CD14-positive monocyte (primary cell): ENCODE measurements around the gene CTAG2. TPM values are rescaled to one million over a fixed set of nuclear protein-coding genes. Genes with fewer than 3 reads are reported as not detected.

Experiments
- DNase-seq, 3 donors: peaks; one replicate each; pipeline ENCODE4 v3.0.0-alpha.2; 2011 to 2022
- H2AFZ ChIP-seq: 2 replicates; pipeline ENCODE4 v1.6.0; 2012; ENCODE audit warnings: mild to moderate bottlenecking, low read depth, low read length, inconsistent platforms; ENCODE audit not compliant: insufficient read depth, poor library complexity, severe bottlenecking
- H3K27ac ChIP-seq, 2 donors: 1 replicate in 1 of 2; 2 replicates in 1 of 2; pipeline ENCODE4 v1.5.1; 2012 to 2013; ENCODE audit warnings: low read length in 2 of 2, control low read depth in 1 of 2, inconsistent platforms in 1 of 2, low read depth in 1 of 2, mild to moderate bottlenecking in 1 of 2
- H3K27me3 ChIP-seq, 2 donors: one replicate each; pipeline versions ENCODE4 v1.6.0 to v1.6.1; 2011 to 2013; ENCODE audit warnings: low read length in 2 of 2; ENCODE audit not compliant: control insufficient read depth in 2 of 2, insufficient read depth in 2 of 2
- H3K36me3 ChIP-seq, 2 donors: replicated peaks in 1 of 2; 1 replicate in 1 of 2; 2 replicates in 1 of 2; pipeline versions ENCODE4 v1.5.1 to v1.6.1; 2012 to 2013; ENCODE audit warnings: low read length in 2 of 2, control low read depth in 1 of 2, inconsistent platforms in 1 of 2, mild to moderate bottlenecking in 1 of 2; ENCODE audit not compliant: insufficient read depth in 2 of 2, control insufficient read depth in 1 of 2
- H3K4me1 ChIP-seq, 2 donors: 1 replicate in 1 of 2; 2 replicates in 1 of 2; pipeline versions ENCODE4 v1.5.1 to v1.6.1; 2012 to 2013; ENCODE audit warnings: low read length in 2 of 2, control low read depth in 1 of 2, inconsistent platforms in 1 of 2, mild to moderate bottlenecking in 1 of 2, moderate library complexity in 1 of 2; ENCODE audit not compliant: insufficient read depth in 2 of 2, control insufficient read depth in 1 of 2
- H3K4me2 ChIP-seq: replicated peaks from 2 replicates; pipeline ENCODE3; 2012; ENCODE audit warnings: low read length, moderate library complexity, mild to moderate bottlenecking; ENCODE audit not compliant: poor library complexity, severe bottlenecking; ENCODE audit errors: extremely low read depth
- H3K4me3 ChIP-seq, 3 experiments: fragments of 200-600 bp in 1 of 3; sonication (generic) in 1 of 3; replicated peaks in 1 of 3; 1 replicate in 2 of 3; 2 replicates in 1 of 3; pipeline ENCODE4 v1.5.1; 2011 to 2013; ENCODE audit warnings: low read length in 3 of 3, mild to moderate bottlenecking in 3 of 3, control low read depth in 2 of 3, low read depth in 2 of 3, inconsistent platforms in 1 of 3, moderate library complexity in 1 of 3
- H3K79me2 ChIP-seq: 2 replicates; pipeline ENCODE4 v1.6.0; 2012; ENCODE audit warnings: mild to moderate bottlenecking, control low read depth, inconsistent platforms, low read length, moderate library complexity; ENCODE audit not compliant: insufficient read depth
- H3K9ac ChIP-seq: 2 replicates; pipeline ENCODE4 v1.6.0; 2017; ENCODE audit warnings: low read length, mild to moderate bottlenecking; ENCODE audit not compliant: insufficient read depth, poor library complexity, severe bottlenecking
- H3K9me3 ChIP-seq, 2 donors: replicated peaks in 1 of 2; 1 replicate in 1 of 2; 2 replicates in 1 of 2; pipeline versions ENCODE4 v1.5.1 to v1.6.1; 2012 to 2013; ENCODE audit warnings: low read length in 2 of 2, control low read depth in 1 of 2; ENCODE audit not compliant: control insufficient read depth in 1 of 2, insufficient read depth in 1 of 2
- H4K20me1 ChIP-seq: 2 replicates; pipeline ENCODE4 v1.6.0; 2012; ENCODE audit warnings: mild to moderate bottlenecking, low read length, control low read depth, moderate library complexity; ENCODE audit not compliant: insufficient read depth
- H3K27ac Mint-ChIP-seq, 7 donors: one replicate each; pipeline ENCODE4 v1.8.0; 2020; ENCODE audit warnings: mild to moderate bottlenecking in 7 of 7, mixed read lengths in 7 of 7, moderate library complexity in 6 of 7, inconsistent platforms in 2 of 7
- H3K27me3 Mint-ChIP-seq, 3 donors: one replicate each; pipeline ENCODE4 v1.8.0; 2021 to 2022; ENCODE audit warnings: low read depth in 3 of 3, mild to moderate bottlenecking in 3 of 3, mixed read lengths in 3 of 3, moderate library complexity in 3 of 3, inconsistent platforms in 1 of 3
- H3K36me3 Mint-ChIP-seq, 2 donors: one replicate each; pipeline ENCODE4 v1.8.0; 2020; ENCODE audit warnings: mixed read lengths in 2 of 2, inconsistent platforms in 1 of 2, mild to moderate bottlenecking in 1 of 2
- H3K4me1 Mint-ChIP-seq: one replicate; pipeline ENCODE4 v1.8.0; 2020; ENCODE audit warnings: mild to moderate bottlenecking, mixed read lengths
- H3K4me3 Mint-ChIP-seq, 2 donors: one replicate each; pipeline ENCODE4 v1.8.0; 2020; ENCODE audit warnings: mild to moderate bottlenecking in 2 of 2, mixed read lengths in 2 of 2, moderate library complexity in 1 of 2
- H3K9me3 Mint-ChIP-seq, 7 donors: one replicate each; pipeline ENCODE4 v1.8.0; 2020 to 2022; ENCODE audit warnings: mixed read lengths in 7 of 7, mild to moderate bottlenecking in 6 of 7, moderate library complexity in 6 of 7, inconsistent platforms in 2 of 7
- CTCF ChIP-seq: fragments of 200-600 bp; IDR thresholded peaks from one replicate; pipeline ENCODE4 v1.8.0; 2022; ENCODE audit warnings: antibody characterized with exemption, mild to moderate bottlenecking
- WGBS: methylation state at CpG from one replicate; pipeline ENCODE4 v1.1.5; 2013; ENCODE audit warnings: missing lambda C conversion rate; ENCODE audit not compliant: insufficient coverage; 5-methylcytosine and 5-hydroxymethylcytosine counted together
- intact Hi-C, 2 donors: fragments of 100-400 bp; cut with micrococcal nuclease; formaldehyde crosslinking; loops; one replicate each; pipeline versions ENCODE4 v1.15.0 to v1.15.1; 2023
- polyA plus RNA-seq, 3 donors: library from polyadenylated mRNA; depleted of rRNA in 1 of 3; unstranded in 2 of 3; stranded (reverse) in 1 of 3; fragments of 300-500 nt in 2 of 3; fragments of >200 nt in 1 of 3; fragmentation: Illumina TruSeq in 2 of 3; gene quantifications; 1 replicate in 2 of 3; 2 replicates in 1 of 3; pipeline ENCODE4 v1.2.3, GENCODE V29; 2012 to 2021

Gene CTAG2
- polyA plus RNA-seq, 3 donors, result not detected

GRCh38 chrX:154660541-154660940, 7.2 kb upstream of the CTAG2 start:
- Histone ChIP-seq H3K4me3 (no peak overlapping the region), H3K27ac (no peak overlapping the region), H3K36me3 (no peaks in the 10 kb centered on the region), H3K9me3 (peaks cover 7 to 17% of the 10 kb centered on the region in 2 donors), H3K4me1 (peaks cover 3% of the 10 kb centered on the region in 2 donors), H4K20me1 (no peaks in the 10 kb centered on the region), H3K79me2 (no peaks in the 10 kb centered on the region), H2AFZ (no peak overlapping the region), H3K4me2 (no peak overlapping the region), H3K27me3 (no peaks in the 10 kb centered on the region), H3K9ac (no peak overlapping the region)
- H3K27me3 Mint-ChIP-seq, result peaks cover 1 to 5% (median 2%) of the 10 kb centered on the region in 3 donors
- no peak overlapping the region for H3K27ac Mint-ChIP-seq
- H3K36me3 Mint-ChIP-seq, result no peaks in the 10 kb centered on the region
- H3K9me3 Mint-ChIP-seq, result peaks cover 18 to 38% (median 23%) of the 10 kb centered on the region in 7 donors
- no peak overlapping the region for H3K4me3 Mint-ChIP-seq
- H3K4me1 Mint-ChIP-seq, result peaks cover 10% of the 10 kb centered on the region
- WGBS, result no CpG with 5 or more reads among the region's 6 CpGs
- TF ChIP-seq CTCF, result no peak
- no peak for DNase-seq
- intact Hi-C loops, result no loop called here

GRCh38 chrX:154658957-154659356, 5.6 kb upstream of the CTAG2 start:
- no peak overlapping the region for H3K27ac Mint-ChIP-seq
- Histone ChIP-seq H3K79me2 (no peaks in the 10 kb centered on the region), H3K9me3 (peaks cover 7 to 17% of the 10 kb centered on the region in 2 donors), H3K27ac (no peak overlapping the region), H4K20me1 (no peaks in the 10 kb centered on the region), H2AFZ (no peak overlapping the region), H3K9ac (no peak overlapping the region), H3K36me3 (no peaks in the 10 kb centered on the region), H3K4me1 (peaks cover 3% of the 10 kb centered on the region in 2 donors), H3K27me3 (no peaks in the 10 kb centered on the region), H3K4me2 (no peak overlapping the region), H3K4me3 (no peak overlapping the region)
- H3K9me3 Mint-ChIP-seq, result peaks cover 14 to 34% (median 23%) of the 10 kb centered on the region in 7 donors
- H3K4me3 Mint-ChIP-seq, result no peak overlapping the region
- TF ChIP-seq CTCF, result no peak
- no peak for DNase-seq
- H3K27me3 Mint-ChIP-seq, result peaks cover 1 to 5% (median 2%) of the 10 kb centered on the region in 3 donors
- H3K36me3 Mint-ChIP-seq, result no peaks in the 10 kb centered on the region
- peaks cover 10% of the 10 kb centered on the region for H3K4me1 Mint-ChIP-seq
- 100% methylated on average over 5 of the region's 11 CpGs for WGBS
- intact Hi-C loops, result no loop called here
